ENCODE data around the gene NPC1. TPM values are rescaled to one million over a fixed set of nuclear protein-coding genes. Genes with fewer than 3 reads are reported as not detected.
"Not testable (repeated sequence)": the region's sequence is repeated elsewhere in the genome, so short reads cannot be mapped to it uniquely, and the experiment has no call there.

Gene NPC1
- polyA plus RNA-seq, 10 donors = 18.6 to 30.5 (median 25.2) TPM

DNA sequence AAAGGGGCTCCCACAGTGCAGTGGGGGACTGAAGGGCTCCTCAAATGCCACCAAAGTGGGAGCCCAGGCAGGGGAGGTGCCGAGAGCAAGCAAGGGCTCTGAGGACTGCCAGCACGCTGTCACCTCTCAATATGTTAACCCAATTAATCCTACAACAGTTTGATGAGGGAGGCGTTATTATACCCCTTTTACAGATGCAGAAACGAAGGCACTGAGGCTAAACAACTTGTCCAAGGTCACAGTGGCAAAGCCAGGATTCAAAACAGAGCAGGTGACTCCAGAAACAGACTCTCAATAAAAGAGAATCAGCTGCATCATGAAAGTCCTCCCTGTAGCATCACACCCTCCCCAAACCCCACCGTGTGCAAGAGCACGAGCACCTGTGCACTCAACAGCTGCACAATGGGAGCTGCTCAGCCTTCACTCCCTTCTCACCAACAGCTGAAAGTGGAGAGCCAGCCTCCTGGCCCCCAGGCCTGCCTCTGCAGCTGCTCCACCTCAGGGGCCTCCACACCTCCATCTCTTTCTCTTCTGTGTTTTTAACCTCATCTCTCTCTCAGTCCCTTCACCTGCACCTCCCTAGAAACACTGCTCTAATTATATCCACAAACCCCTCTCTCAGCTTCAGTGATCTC is 8.1 kb downstream of the NPC1 start:
- DNase-seq = peak in 1 of 3 donors; percentile 11

DNA sequence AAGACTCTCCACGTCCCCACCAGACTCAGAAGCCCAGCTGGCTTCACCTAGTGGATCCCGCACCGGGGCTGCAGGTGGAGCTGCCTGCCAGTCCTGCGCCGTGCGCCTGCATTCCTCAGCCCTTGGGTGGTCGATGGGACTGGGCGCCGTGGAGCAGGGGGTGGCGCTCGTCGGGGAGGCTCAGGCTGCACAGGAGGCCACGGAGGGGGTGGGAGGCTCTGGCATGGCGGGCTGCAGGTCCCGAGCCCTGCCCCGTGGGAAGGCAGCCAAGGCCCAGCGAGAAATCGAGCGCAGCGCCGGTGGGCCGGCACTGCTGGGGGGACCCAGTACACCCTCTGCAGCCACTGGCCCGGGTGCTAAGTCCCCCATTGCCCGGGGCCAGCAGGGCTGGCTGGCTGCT is 8.8 kb downstream of the NPC1 start:
- not testable (repeated sequence) for DNase-seq

- DNase-seq = no peak
Observed at GRCh38 chr18:23575309-23575651, 11.0 kb downstream of the NPC1 start.

GRCh38 chr18:23574611-23575308 is 11.5 kb downstream of the NPC1 start:
- DNase-seq = no peak

DNA sequence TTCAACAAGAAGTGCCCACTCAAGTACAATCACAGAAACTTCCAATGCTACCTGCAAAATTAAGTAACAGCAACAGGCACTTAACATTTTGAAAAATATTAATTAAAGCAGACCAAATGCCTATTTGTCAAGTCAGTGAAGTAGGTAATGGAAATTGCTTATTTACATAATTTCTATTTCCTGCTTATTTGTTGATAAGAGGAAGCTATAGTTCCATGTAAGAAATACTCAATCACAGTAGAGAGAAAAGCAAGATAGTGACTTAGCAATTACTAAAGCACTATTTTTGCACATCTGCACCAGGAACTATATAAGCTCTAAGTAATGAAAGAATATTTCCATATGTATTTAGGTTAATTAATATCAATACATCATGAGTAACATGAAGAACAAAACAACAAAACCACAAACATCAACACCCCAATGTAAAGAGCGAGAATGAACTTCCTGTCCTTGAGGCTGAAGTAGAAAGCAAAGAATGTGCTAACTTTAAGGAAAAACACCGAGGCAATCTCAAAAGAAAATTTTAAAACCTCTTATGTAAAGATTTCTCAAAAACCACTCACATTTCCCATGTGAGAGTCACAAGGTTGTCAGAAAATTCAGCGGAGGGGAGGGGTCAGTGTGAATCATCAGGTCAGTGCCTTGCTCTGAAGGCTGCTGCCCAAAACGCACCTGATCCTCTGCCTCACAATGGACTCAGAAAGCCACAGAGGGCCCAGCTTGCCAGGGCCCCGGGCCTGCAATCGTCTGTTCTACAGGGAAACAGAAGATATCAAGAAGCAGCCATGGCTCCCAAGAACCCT is 12.5 kb downstream of the NPC1 start:
- DNase-seq = no peak

DNA sequence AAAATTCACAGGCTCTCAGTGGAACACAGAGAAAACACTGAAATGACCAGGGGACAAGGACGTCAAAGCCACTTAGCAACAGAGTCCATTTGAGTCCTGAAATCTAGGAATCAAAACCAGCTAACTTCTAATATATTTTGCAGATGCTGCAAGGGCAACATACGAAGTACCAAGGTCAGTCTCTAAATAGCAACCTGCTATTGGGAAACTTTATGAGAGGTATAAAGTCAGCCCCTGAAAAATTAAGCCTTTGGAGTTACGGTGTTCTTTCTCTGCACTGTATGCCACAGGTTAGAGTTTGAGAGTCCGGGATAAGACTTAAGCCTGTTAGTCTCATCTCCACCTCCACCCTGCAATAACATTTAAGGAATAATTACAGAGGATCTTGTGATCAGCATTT is 13.3 kb downstream of the NPC1 start:
- no peak for DNase-seq

DNA sequence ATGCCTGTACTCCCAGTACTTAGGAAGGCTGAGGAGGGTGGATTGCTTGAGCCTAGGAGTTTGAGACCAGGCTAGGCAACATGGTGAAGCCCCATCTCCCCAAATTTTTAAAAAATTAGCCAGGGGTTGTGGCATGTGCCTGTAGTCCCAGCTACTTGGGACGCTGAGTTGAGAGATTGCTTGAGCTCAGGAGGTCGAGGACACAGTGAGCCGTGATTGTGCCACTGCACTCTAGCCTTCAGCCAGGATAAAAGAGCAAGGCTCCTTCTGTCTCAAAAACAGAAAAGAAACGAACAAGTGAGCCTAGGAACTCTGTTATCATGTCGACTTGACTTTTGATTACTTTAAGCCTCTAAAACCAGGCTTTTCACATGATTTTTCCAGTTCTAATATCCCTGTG is 13.7 kb downstream of the NPC1 start:
- no peak for DNase-seq

- no peak for DNase-seq
Observed at GRCh38 chr18:23572012-23572411, 14.3 kb downstream of the NPC1 start.

- no peak for DNase-seq
Observed at GRCh38 chr18:23570912-23571504, 15.3 kb downstream of the NPC1 start.

DNA sequence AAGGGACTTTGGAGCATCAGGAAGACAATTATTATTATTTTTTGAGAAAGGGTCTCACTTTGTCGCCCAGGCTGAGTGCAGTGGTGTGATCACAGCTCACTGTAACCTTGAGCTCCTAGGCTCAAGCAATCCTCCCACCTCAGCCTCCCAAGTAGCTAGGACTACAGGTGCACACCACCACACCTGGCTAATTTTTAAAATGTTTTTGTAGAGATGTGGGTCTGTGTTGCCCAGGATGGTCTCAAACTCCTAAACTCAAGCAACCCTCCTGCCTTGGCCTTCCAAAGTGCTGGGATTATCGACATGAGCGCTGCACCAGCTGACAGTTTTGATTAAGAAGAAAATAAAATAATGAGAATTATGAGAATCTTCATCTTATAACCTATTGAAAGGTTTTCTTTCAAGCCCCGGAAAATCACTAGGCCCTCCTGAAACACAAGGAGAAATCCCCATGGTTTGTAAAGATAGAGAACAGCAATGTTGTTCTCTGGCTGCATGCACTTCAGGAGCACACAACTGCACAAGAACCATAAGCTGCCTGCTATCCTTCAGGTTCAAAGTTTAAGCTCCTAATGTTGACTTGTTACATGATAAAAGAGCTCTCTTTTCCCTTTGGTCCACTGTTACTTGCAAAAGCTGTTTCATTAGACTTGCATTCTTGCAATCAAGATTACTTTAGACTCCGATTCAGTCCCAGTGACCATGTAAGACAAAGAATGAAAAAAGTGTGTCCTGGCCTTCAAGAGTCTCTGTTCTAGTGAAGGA is 16.8 kb downstream of the NPC1 start:
- no peak for DNase-seq

DNA sequence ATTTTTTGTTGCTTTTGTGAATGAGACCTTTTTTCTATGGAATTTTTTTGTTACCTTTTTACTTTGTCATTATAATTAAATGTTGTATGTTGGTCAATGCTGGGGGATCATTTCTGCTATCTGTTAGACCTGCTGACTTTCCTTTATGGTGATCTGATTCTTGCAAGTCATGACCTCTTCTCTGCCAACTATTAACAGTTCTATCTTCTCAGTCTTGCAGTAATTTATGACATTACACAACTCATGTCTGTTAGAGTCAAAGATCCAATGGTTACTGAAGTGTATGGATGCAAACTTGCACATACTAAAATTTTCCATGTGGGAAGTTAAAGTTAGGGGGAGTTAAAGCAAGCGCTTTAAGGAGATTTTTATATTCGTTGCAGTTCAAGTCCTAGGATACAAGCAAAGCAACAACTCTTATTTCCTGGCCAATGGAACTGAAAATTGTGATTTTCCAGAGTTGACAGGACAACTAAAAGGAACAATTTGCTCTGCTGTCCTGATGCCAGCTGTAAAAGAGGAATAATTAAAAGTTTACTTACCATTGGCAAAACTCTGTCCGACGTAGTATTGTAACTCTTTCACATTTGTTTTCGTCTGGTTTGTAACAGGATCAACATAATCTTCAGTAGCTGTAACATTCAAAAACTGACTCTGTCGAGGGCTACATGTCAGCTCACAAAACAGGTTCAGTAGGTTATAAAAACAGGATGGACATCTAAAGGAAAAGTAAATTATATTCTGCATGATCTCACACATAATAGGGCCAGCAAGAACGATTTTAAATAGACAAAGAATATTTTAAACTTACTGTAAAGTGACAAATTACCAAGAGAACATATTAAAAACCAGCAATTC is 17.8 kb downstream of the NPC1 start:
- DNase-seq = no peak

DNA sequence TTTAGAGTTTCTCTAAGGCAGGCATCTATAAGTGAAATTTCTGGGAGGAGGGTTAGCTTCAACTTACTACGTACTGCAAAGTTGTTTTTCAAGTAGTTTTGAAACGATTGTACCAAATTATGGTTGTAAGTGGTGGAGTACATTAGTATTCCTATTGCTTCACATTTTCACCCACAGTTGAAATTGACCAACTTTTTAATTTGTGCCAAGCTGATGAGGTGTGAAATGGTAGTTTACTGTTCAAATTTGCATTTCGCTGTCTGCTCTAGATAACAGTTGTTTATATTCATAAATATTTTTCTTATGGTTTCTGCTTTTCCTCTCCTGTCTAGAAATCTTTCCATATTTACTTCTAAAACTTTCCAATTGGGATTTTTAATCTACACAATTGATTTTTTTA is 18.6 kb downstream of the NPC1 start:
- DNase-seq = no peak

- DNase-seq = no peak
Observed at GRCh38 chr18:23565916-23566547, 20.3 kb downstream of the NPC1 start.

- no peak for DNase-seq
Observed at GRCh38 chr18:23563377-23564043, 22.8 kb downstream of the NPC1 start.

DNA sequence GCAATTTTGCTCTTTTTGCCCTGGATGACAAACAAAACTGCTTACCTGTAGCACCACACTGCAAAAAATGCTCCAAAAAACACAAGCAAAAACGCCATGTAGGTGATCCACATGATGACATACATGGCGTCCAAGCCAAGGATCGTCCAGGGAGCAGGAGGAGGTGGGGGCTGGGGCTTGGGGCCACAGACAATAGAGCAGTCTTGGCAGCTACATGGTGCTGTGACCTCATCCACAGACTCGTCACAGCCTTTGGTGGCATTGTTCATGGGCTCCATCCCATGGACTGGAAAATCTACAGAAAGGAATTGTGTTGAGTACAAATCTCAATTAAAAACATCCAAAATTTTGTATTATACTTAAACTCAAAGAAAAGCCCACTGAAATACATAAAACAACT is 26.1 kb downstream of the NPC1 start:
- no peak for DNase-seq

GRCh38 chr18:23557511-23557910 is 28.8 kb downstream of the NPC1 start:
- not testable (repeated sequence) for DNase-seq

GRCh38 chr18:23556145-23556780 is 30.0 kb downstream of the NPC1 start:
- no peak for DNase-seq

DNA sequence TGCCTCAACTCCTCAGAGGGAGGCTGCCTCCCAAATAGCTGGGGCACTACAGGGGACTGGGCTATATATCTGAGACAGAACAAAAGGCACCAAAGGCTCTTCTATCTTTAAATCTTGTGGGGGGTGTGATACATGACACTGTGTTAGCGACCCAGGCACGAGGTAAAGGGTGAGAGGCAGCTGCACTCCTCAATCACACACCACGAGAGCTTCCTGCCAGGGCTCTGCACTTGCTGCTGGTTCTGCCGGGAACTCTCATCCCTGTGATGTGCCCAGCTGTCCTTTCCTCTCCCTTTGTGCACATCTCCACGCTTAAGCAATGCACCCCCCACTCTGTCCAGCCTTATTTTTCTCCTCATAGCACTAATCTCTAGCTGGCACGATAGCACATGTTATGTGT is 32.4 kb downstream of the NPC1 start:
- DNase-seq = peak; percentile 42 to 68 (median 48)

DNA sequence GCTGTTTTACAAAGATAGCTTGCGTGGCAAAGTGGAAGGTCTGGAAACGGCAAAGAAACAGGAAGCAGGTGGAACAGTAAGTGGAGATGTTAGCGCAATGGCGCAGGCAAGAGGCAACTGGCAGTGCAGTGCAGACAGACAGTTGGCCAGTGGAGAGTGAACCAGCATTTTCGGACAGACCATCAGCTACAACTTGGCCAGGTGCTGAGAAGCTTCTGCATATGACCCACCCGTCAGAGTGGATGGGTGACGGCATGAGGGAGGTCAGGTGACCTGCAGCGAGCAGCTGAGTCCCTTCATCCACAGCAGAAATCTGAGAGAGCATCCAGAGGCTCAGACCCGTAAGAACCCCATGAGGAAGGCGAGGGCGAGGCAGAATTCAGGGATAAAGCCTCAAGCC is 33.8 kb downstream of the NPC1 start:
- DNase-seq = peak in 1 of 3 donors; percentile 39

Data from muscle of back (tissue), 11 donors.